Measurements from ENCODE around the gene SIK3. TPM values are rescaled to one million over a fixed set of nuclear protein-coding genes. Genes with fewer than 3 reads are reported as not detected.
A peak's percentile ranks its signal among the peaks of the same experiment; 100 is the strongest.

Gene SIK3
- polyA plus RNA-seq, 1 of the 3 experiments (the other 2 are of a cell fraction) = 5.1 TPM

GRCh38 chr11:116828632-116829524 lies 269.4 kb downstream of the SIK3 start (continued):
- TF ChIP-seq MXI1 (IDR thresholded peaks at IDR 0.05; ENCODE audit: low read depth, low read length) (peak; percentile 22; the same call in 1 of the 2 replicates), PBX3 (IDR thresholded peaks at IDR 0.05) (no peak), JUND (IDR thresholded peaks at IDR 0.05) (no peak), RXRA (IDR thresholded peaks at IDR 0.05; ENCODE audit: borderline replicate concordance, low read depth) (no peak), POLR2AphosphoS5 (IDR thresholded peaks at IDR 0.05; ENCODE audit: low read depth, low read length) (no peak), FOSL2 (IDR thresholded peaks at IDR 0.05; ENCODE audit: borderline replicate concordance, low read depth) (no peak)

GRCh38 chr11:116827461-116827860 lies 270.8 kb downstream of the SIK3 start:
- POLR2A ChIA-PET = no interaction called here
- no peaks in the 10 kb centered on the region for H4K20me1 ChIP-seq (ENCODE audit: insufficient read depth)
- no peak overlapping the region for H2AFZ ChIP-seq (ENCODE audit: low read depth)
- H3K9me3 ChIP-seq = no peaks in the 10 kb centered on the region
- no peaks in the 10 kb centered on the region for H3K79me2 ChIP-seq (ENCODE audit: insufficient read depth)
- 60% methylated on average over 1 of the region's 6 CpGs for WGBS (ENCODE audit: low lambda C conversion rate)
- no peaks in the 10 kb centered on the region for H3F3A ChIP-seq (replicated peaks; ENCODE audit: insufficient read depth)
- no peaks in the 10 kb centered on the region for H3K9me2 ChIP-seq
- CTCF ChIA-PET = interaction anchor here (1.2 to 1.4 kb wide), 2 partner anchors 36 to 279 kb away, joined by 4 to 5 read pairs; partner anchors contain the start of gene APOA5
- no peak overlapping the region for H3K4me2 ChIP-seq
- H3K36me3 ChIP-seq (replicated peaks in 1 of 2; ENCODE audit: control insufficient read depth in 1 of 2, insufficient read depth in 2 of 2, low read length in 1 of 2) = no peaks in the 10 kb centered on the region
- no peak overlapping the region for H3K9ac ChIP-seq
- no peaks in the 10 kb centered on the region for H3K27me3 ChIP-seq (ENCODE audit: insufficient read depth)
- no peak overlapping the region for H3K4me3 ChIP-seq (ENCODE audit: low read depth in 2 of 2, low read length in 1 of 2)
- peaks cover 0 to 30% of the 10 kb centered on the region in 2 experiments; a peak in 1 of 4 replicates for H3K4me1 ChIP-seq (ENCODE audit: control insufficient read depth in 1 of 2, insufficient read depth in 2 of 2, low read depth in 1 of 2, low read length in 1 of 2)
- no peak overlapping the region for H3K27ac ChIP-seq (ENCODE audit: low read depth in 2 of 2, low read length in 1 of 2)
- TF ChIP-seq CTCF (IDR thresholded peaks at IDR 0.05) (no peak), RAD21 (IDR thresholded peaks at IDR 0.05; ENCODE audit: low read length) (no peak)
- DNase-seq = no peak

GRCh38 chr11:116826751-116827431 lies 271.3 kb downstream of the SIK3 start:
- Histone ChIP-seq H3K36me3 (replicated peaks in 1 of 2; ENCODE audit: control insufficient read depth in 1 of 2, insufficient read depth in 2 of 2, low read length in 1 of 2) (no peaks in the 10 kb centered on the region), H3K4me2 (no peak overlapping the region), H3K27ac (ENCODE audit: low read depth in 2 of 2, low read length in 1 of 2) (no peak overlapping the region), H3F3A (replicated peaks; ENCODE audit: insufficient read depth) (no peaks in the 10 kb centered on the region), H3K27me3 (ENCODE audit: insufficient read depth) (no peaks in the 10 kb centered on the region), H4K20me1 (ENCODE audit: insufficient read depth) (no peaks in the 10 kb centered on the region), H2AFZ (ENCODE audit: low read depth) (no peak overlapping the region), H3K9me2 (no peaks in the 10 kb centered on the region), H3K9ac (no peak overlapping the region), H3K4me3 (ENCODE audit: low read depth in 2 of 2, low read length in 1 of 2) (no peak overlapping the region), H3K4me1 (ENCODE audit: control insufficient read depth in 1 of 2, insufficient read depth in 2 of 2, low read depth in 1 of 2, low read length in 1 of 2) (peaks cover 0 to 30% of the 10 kb centered on the region in 2 experiments; a peak in 1 of 4 replicates), H3K9me3 (no peaks in the 10 kb centered on the region), H3K79me2 (ENCODE audit: insufficient read depth) (no peaks in the 10 kb centered on the region)
- POLR2A ChIA-PET = no interaction called here
- DNase-seq = no peak
- 69% methylated on average over 6 of the region's 9 CpGs for WGBS (ENCODE audit: low lambda C conversion rate)
- CTCF ChIA-PET = interaction anchor here (1.2 to 1.4 kb wide), 2 partner anchors 36 to 279 kb away, joined by 4 to 5 read pairs; partner anchors contain the start of gene APOA5
- TF ChIP-seq RFX5 (IDR thresholded peaks at IDR 0.05; ENCODE audit: low read length) (no peak), GABPA (IDR thresholded peaks at IDR 0.05; ENCODE audit: low read depth) (no peak), USF1 (IDR thresholded peaks at IDR 0.05; ENCODE audit: borderline replicate concordance, low read depth) (no peak), MEF2A (IDR thresholded peaks at IDR 0.05; ENCODE audit: borderline replicate concordance, low read depth) (no peak), MAX (IDR thresholded peaks at IDR 0.05; ENCODE audit: low read depth) (no peak), SIN3A (IDR thresholded peaks at IDR 0.05; ENCODE audit: borderline replicate concordance, low read depth, low read length) (no peak), TAF1 (IDR thresholded peaks at IDR 0.05; ENCODE audit: borderline replicate concordance, low read depth, low read length) (no peak), POLR2AphosphoS5 (IDR thresholded peaks at IDR 0.05; ENCODE audit: low read depth, low read length) (no peak), USF2 (IDR thresholded peaks at IDR 0.05; ENCODE audit: borderline replicate concordance, low read depth, low read length) (no peak), YY1 (IDR thresholded peaks at IDR 0.05; ENCODE audit: low read depth) (no peak), NFIC (IDR thresholded peaks at IDR 0.05; ENCODE audit: borderline replicate concordance) (no peak)
